ENCODE results near the gene FBLN2. TPM values are rescaled to one million over a fixed set of nuclear protein-coding genes. Genes with fewer than 3 reads are reported as not detected.

Gene FBLN2
- total RNA-seq, 1 donor from 2014 or later = 32.9 TPM

DNA sequence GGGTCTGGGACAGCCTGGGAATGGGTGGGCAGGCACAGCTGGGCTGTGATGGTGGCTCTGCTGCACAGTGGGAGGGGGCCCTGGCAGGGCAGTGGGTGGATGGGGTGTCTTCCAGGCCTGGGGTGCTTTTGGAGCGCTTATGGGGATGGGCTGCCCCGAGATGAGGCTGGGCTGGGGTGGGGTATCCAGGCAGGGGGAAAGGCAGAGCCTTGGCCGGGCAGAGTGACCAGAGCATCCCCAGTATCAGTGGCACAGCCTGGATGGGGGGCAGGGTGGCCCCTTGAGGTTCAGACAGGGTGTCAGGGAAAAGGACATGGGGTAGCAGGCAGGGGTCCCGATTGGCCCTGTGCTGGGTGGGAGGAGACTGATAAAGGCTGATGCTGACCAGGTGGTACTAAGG is 42.2 kb upstream of the FBLN2 start:
- peak; percentile 61 for DNase-seq
- H3K27ac ChIP-seq = no peak overlapping the region
- no peaks in the 10 kb centered on the region for H3K4me1 ChIP-seq
- no peak overlapping the region for H3K4me3 ChIP-seq
- intact Hi-C loops (cut with DNase I) = no loop called here
- H3K9me3 ChIP-seq = no peaks in the 10 kb centered on the region
- H3K36me3 ChIP-seq = no peaks in the 10 kb centered on the region
- ATAC-seq = no peak
- no peaks in the 10 kb centered on the region for H3K27me3 ChIP-seq
- TF ChIP-seq, protein P1, sequence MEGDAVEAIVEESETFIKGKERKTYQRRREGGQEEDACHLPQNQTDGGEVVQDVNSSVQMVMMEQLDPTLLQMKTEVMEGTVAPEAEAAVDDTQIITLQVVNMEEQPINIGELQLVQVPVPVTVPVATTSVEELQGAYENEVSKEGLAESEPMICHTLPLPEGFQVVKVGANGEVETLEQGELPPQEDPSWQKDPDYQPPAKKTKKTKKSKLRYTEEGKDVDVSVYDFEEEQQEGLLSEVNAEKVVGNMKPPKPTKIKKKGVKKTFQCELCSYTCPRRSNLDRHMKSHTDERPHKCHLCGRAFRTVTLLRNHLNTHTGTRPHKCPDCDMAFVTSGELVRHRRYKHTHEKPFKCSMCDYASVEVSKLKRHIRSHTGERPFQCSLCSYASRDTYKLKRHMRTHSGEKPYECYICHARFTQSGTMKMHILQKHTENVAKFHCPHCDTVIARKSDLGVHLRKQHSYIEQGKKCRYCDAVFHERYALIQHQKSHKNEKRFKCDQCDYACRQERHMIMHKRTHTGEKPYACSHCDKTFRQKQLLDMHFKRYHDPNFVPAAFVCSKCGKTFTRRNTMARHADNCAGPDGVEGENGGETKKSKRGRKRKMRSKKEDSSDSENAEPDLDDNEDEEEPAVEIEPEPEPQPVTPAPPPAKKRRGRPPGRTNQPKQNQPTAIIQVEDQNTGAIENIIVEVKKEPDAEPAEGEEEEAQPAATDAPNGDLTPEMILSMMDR (IDR thresholded peaks at IDR 0.05) = no peak

GRCh38 chr3:13507247-13507569 is 41.7 kb upstream of the FBLN2 start:
- ATAC-seq (no peak), DNase-seq (no peak)
- Histone ChIP-seq H3K4me1 (no peaks in the 10 kb centered on the region), H3K4me3 (no peak overlapping the region), H3K36me3 (no peaks in the 10 kb centered on the region), H3K9me3 (no peaks in the 10 kb centered on the region), H3K27ac (no peak overlapping the region), H3K27me3 (no peaks in the 10 kb centered on the region)
- intact Hi-C loops (cut with DNase I) = no loop called here
- TF ChIP-seq, protein P1 (IDR thresholded peaks at IDR 0.05) = no peak

DNA sequence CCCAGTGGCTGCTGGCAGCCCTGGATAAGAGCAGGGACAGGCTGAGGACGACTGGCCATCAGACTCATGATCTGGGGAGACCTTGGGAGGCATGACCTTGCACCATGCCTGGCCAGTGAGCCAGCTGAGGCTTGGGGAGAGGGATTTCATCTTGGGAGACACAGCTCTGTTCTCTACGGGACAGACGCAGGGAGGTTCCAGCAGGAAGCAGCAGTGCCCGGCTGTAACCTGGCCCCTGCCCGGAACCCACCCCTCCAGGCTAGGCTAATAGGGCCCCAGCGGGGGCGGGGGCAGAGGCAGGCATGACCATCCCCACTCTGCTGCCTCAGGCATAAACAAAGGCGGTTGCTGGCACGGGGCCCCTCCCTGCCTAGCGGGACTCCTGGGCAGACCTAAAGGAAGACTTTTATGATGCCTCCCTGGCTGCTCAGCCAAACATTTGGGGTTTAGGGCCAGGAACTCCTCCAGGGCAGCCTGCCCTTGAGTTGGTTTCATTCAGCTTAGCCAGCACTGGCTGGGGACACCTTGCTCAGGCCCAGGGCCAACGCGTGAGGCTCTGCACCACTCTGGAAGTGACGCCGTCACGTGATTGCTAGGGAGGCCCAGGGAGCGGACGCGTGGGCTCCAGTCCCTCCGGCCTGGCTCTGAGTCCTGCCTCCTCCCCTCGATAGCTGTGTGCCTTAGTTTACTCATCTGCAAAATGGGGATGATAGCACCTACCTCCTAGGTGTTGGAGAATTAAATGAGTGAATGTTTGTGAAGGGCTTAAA is 41.2 kb upstream of the FBLN2 start:
- no peak overlapping the region for H3K27ac ChIP-seq
- H3K36me3 ChIP-seq = no peaks in the 10 kb centered on the region
- ATAC-seq = no peak
- no peaks in the 10 kb centered on the region for H3K4me1 ChIP-seq
- no peaks in the 10 kb centered on the region for H3K27me3 ChIP-seq
- no peak overlapping the region for H3K4me3 ChIP-seq
- intact Hi-C loops (cut with DNase I) = no loop called here
- H3K9me3 ChIP-seq = no peaks in the 10 kb centered on the region
- peak; percentile 61 for DNase-seq
- TF ChIP-seq, protein P1 (IDR thresholded peaks at IDR 0.05) = no peak

DNA sequence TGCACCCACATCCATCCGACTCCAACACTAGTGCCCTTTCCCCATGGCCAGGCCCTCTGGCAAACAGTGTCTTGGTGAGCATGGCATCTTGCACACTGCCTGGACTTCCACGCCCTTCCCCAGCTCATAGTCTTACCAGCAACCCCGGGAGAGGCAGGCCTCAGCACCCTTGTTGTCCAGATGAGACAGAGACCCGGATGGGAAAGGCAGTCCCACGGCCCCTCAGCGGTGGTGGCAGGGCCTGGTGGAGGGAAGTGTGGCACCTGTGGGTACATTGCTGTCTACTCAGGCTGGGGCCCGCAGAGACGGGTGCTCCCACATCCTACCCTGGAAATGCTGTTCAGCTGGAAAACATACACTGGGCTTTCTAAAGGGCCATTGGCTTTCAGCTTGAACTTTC is 40.4 kb upstream of the FBLN2 start:
- Histone ChIP-seq H3K4me3 (no peak overlapping the region), H3K4me1 (no peaks in the 10 kb centered on the region), H3K27me3 (no peaks in the 10 kb centered on the region), H3K27ac (no peak overlapping the region), H3K36me3 (no peaks in the 10 kb centered on the region), H3K9me3 (no peaks in the 10 kb centered on the region)
- ATAC-seq = no peak
- intact Hi-C loops (cut with DNase I) = no loop called here
- peak; percentile 50 for DNase-seq
- TF ChIP-seq, protein P1 (IDR thresholded peaks at IDR 0.05) = no peak

DNA sequence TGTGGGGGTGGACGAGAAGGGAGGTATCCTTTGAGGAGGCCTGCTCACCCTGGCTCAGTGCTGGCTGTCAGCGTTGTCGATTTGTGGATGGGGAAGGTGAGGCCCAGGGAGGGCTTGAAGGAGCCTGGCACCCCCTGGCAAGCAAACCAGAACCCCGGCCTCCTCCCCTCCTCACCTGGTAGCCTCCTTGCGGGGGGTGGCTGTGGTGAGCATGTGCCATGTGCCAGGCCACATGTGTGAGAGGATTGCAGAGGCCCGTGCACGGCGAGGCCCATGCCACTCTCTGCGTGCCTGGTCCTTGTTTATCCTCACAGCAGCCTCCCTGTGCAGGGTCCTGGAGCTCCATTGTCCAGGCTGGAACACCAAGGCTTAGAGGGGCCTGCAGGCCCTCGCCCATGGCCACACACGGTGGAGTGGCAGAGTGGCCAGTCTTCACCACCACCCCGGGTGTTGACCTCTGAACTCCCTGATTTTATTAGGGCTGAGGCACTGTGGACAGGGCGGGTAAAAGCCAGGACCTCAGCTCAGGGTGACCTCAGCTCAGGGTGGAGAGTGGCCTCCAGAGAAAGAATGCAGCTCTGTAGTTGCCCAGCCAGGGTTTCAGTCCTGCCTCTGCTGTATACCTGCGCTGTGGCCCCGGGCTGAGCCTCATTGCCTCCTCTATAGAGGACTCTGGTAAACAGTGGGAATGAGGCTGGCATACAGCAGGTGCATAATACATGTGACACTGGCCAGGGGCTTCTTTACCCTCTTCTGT is 39.7 kb upstream of the FBLN2 start:
- Histone ChIP-seq H3K4me1 (no peaks in the 10 kb centered on the region), H3K9me3 (no peaks in the 10 kb centered on the region), H3K27ac (no peak overlapping the region), H3K4me3 (no peak overlapping the region), H3K27me3 (no peaks in the 10 kb centered on the region), H3K36me3 (no peaks in the 10 kb centered on the region)
- peak; percentile 55 for DNase-seq
- intact Hi-C loops (cut with DNase I) = no loop called here
- TF ChIP-seq, protein P1 (IDR thresholded peaks at IDR 0.05) = no peak
- no peak for ATAC-seq

All from upper lobe of right lung (tissue), 1 donor.